Activated CD4-positive, alpha-beta memory T cell treated with anti-CD3 and anti-CD28 coated beads for 36 hours (primary cell): ENCODE results near the gene LST1. TPM values are rescaled to one million over a fixed set of nuclear protein-coding genes. Genes with fewer than 3 reads are reported as not detected.

ENCODE experiments used
- CTCF ChIA-PET: fragments of 350-600 bp; sonication (Branson Sonifier 250); formaldehyde crosslinking; loops from one replicate; lab custom pipeline; 2021; ENCODE audit warnings: antibody characterized with exemption, inconsistent platforms; lab: Charles Lee
- POLR2A ChIA-PET: fragments of 350-600 bp; sonication (Branson Sonifier 250); formaldehyde crosslinking; loops from one replicate; lab custom pipeline; 2021; ENCODE audit warnings: antibody characterized with exemption; lab: Charles Lee
- DNase-seq: peaks from one replicate; pipeline ENCODE4 v3.0.0-alpha.2; 2020
- H3K27ac Mint-ChIP-seq: one replicate; pipeline ENCODE4 v1.8.0; 2021; ENCODE audit warnings: mixed read lengths
- H3K27me3 Mint-ChIP-seq: one replicate; pipeline ENCODE4 v1.8.0; 2021; ENCODE audit warnings: mixed read lengths
- H3K36me3 Mint-ChIP-seq: one replicate; pipeline ENCODE4 v1.8.0; 2021; ENCODE audit warnings: mixed read lengths
- H3K4me1 Mint-ChIP-seq: one replicate; pipeline ENCODE4 v1.8.0; 2021; ENCODE audit warnings: low read depth, mixed read lengths
- H3K4me3 Mint-ChIP-seq: one replicate; pipeline ENCODE4 v1.8.0; 2021; ENCODE audit warnings: mild to moderate bottlenecking, mixed read lengths
- H3K9me3 Mint-ChIP-seq: one replicate; pipeline ENCODE4 v1.8.0; 2021; ENCODE audit warnings: mixed read lengths
- intact Hi-C: fragments of 100-400 bp; cut with micrococcal nuclease; formaldehyde crosslinking; loops from one replicate; pipeline ENCODE4 v1.15.1; 2023
- total RNA-seq, 2 experiments: library from RNA; stranded (reverse); gene quantifications; one replicate each; pipeline ENCODE4 v1.2.3, GENCODE V29; 2021

Gene LST1
- 10 to 100 TPM; 15.7 to 16.9 TPM for total RNA-seq

DNA sequence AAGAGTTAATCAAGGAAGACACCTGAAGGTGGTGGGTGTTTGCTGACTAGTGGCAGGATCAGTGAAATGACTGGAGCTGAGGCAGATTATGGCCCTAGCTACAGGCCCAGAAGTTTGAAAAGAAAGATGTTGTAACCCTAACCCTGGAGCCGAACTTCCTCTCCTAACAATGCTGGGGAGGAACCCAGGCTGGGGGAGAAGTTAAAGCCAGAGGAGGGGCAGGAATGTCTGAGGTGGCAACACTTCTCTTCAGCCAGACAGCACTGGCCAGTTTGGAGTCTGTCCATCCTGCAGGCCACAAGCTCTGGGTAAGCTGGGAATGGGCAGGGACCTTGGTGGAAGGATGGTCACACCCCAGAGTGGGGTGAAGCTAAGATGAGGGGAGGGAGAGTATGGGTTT, at the start of gene LST1:
Gene LST1 (plus strand): TSS at position 270 of the 400 bp plus-strand sequence. CDS start 1,023 bp downstream, outside the sequence.
- H3K27ac Mint-ChIP-seq: peak within 1 kb of the TSS; percentile 89
- no peaks in the 10 kb centered on the region for H3K9me3 Mint-ChIP-seq
- peak within 1 kb of the TSS; percentile 72 for H3K4me3 Mint-ChIP-seq
- H3K27me3 Mint-ChIP-seq: no peaks in the 10 kb centered on the region
- POLR2A ChIA-PET: interaction anchor here (1.1 to 18.2 kb wide), 3 partner anchors 14 to 44 kb away, joined by 3 to 259 read pairs (median 8); partner anchors contain the start of genes DDX39B, LTA and TNF
- DNase-seq: peak; percentile 34
- peaks cover 63% of the 10 kb centered on the region for H3K4me1 Mint-ChIP-seq
- CTCF ChIA-PET: interaction anchor here (1.0 to 28.8 kb wide), 7 partner anchors 5 to 79 kb away, joined by 3 to 1658 read pairs (median 95); partner anchors contain the start of genes ATP6V1G2, DDX39B, GPANK1 and LST1
- H3K36me3 Mint-ChIP-seq: peaks cover 14% of the 10 kb centered on the region
- intact Hi-C loops: no loop called here

GRCh38 chr6:31538805-31539400, 47.2 kb upstream of the LST1 start:
- H3K36me3 Mint-ChIP-seq: peaks cover 67% of the 10 kb centered on the region
- peak overlapping the region; percentile 93 for H3K27ac Mint-ChIP-seq
- peaks cover 57% of the 10 kb centered on the region for H3K4me1 Mint-ChIP-seq
- H3K4me3 Mint-ChIP-seq: peak overlapping the region; percentile 94
- intact Hi-C loops: no loop called here
- ChIA-PET POLR2A (interaction anchor here (0.6 kb wide), 1 partner anchor 81 kb away, joined by 3 read pairs; no protein-coding TSS in a partner anchor), CTCF (interaction anchor here (0.8 to 29.2 kb wide), 5 partner anchors 9 to 48 kb away, joined by 3 to 1658 read pairs (median 23); partner anchors contain the start of genes LST1, LTB, MICB and NCR3)
- no peaks in the 10 kb centered on the region for H3K9me3 Mint-ChIP-seq
- no peaks in the 10 kb centered on the region for H3K27me3 Mint-ChIP-seq
- DNase-seq: peak; percentile 8

GRCh38 chr6:31540640-31541039, 45.4 kb upstream of the LST1 start:
- H3K9me3 Mint-ChIP-seq: no peaks in the 10 kb centered on the region
- peak overlapping the region; percentile 94 for H3K4me3 Mint-ChIP-seq
- ChIA-PET POLR2A (interaction anchor here (1.1 to 3.5 kb wide), 12 partner anchors 9 to 140 kb away, joined by 3 to 32 read pairs (median 8); partner anchors contain the start of genes BAG6, CSNK2B, GPANK1 and MCCD1), CTCF (interaction anchor here (0.9 to 29.2 kb wide), 5 partner anchors 9 to 46 kb away, joined by 3 to 1658 read pairs (median 23); partner anchors contain the start of genes LST1, LTB, MICB and NCR3)
- peaks cover 50% of the 10 kb centered on the region for H3K4me1 Mint-ChIP-seq
- intact Hi-C loops: loop anchor here (1.0 to 5.0 kb wide), 2 partner anchors 46 to 138 kb away; partner anchors contain the start of gene MICA
- H3K36me3 Mint-ChIP-seq: peaks cover 51% of the 10 kb centered on the region
- DNase-seq: no peak
- H3K27ac Mint-ChIP-seq: peak overlapping the region; percentile 93
- no peaks in the 10 kb centered on the region for H3K27me3 Mint-ChIP-seq

DNA sequence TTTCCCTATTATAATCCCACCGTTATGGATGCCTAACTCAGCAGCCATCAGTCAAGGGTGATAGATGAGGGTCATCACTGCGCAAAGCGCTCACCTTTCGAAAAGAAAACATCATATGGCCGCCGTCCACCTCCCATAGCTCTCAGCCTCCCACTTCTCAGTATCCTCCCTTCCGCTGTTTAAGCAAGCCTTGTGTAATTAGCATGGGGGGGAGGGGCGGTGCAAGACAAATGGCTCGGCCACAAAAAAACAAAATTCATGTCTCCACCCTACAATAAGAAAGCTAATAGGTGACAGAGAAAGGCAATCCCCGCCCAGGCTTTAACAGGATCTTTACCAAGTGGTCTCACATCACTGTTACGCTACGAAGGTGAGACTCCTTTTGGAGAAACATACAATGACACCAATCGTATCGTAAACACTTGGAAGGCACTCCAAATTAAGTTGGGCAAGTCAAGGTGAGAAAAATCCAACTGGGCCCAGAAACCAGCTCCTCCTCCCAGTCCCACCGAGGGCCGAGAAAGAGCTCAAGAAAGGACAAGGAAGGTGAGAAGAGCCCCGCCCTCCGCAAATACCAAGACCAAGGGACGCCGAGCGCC, 44.9 kb upstream of the LST1 start:
- ChIA-PET POLR2A (interaction anchor here (0.8 to 3.5 kb wide), 27 partner anchors 9 to 1312 kb away, joined by 3 to 32 read pairs (median 5); partner anchors contain the start of genes BAG6, CSNK2B, DXO and GPANK1), CTCF (interaction anchor here (0.8 to 29.2 kb wide), 13 partner anchors 10 to 250 kb away, joined by 3 to 1658 read pairs (median 4); partner anchors contain the start of genes LST1, LTB, MICB and NCR3)
- peak; percentile 73 for DNase-seq
- Mint-ChIP-seq H3K27ac (peak overlapping the region; percentile 93), H3K4me1 (peaks cover 50% of the 10 kb centered on the region), H3K4me3 (peak overlapping the region; percentile 94), H3K9me3 (no peaks in the 10 kb centered on the region), H3K36me3 (peaks cover 45% of the 10 kb centered on the region), H3K27me3 (no peaks in the 10 kb centered on the region)
- intact Hi-C loops: loop anchor here (1.0 to 5.0 kb wide), 2 partner anchors 47 to 139 kb away; partner anchors contain the start of gene MICA

DNA sequence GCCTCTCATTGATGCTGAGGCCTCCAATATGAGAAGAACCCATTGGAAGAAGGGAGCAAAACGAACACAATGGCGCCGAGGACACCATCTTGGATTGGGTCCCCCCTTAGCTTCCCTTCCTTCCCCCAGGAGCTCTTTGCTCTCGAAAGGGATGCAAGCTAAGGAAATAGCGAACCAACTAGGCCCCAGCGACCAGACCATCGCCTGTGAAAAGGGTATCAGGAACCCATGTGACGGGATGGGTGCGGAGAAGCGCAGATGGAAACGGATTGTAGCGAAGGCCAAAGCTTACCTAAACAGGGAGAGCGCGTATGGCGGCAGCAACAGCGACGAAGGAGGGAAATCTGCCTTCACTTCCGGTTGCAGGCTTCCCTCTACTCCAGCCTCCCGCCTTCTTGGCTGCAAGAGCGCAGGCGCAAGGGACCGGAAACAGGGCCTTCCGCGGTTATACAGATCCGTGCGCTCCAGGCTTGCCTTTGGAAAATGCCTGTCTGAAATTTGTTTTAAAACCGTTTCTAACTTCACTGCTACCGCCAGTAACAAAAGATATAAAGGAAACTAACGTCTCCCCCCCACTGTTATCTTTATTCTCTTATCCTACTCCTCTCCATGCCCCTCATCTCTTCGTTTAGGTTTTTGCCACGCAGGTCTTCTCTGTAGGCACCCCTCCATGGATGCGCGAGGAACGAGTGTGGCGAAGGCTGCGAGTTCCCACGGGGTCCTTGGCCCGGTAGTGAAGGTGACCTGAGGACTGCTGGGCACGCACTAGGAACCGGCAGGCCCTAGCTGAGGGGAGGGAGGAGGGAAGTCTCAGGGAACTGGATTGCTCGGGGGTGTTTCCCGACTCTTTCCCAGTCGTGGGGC, 44.2 kb upstream of the LST1 start, which contains the start of gene DDX39B:
Gene DDX39B (minus strand): TSS at position 346 of the 864 bp plus-strand sequence. CDS start 1,471 bp downstream, outside the sequence.
- Mint-ChIP-seq H3K9me3 (no peaks in the 10 kb centered on the region), H3K4me3 (peak within 1 kb of the TSS; percentile 94), H3K27me3 (no peaks in the 10 kb centered on the region), H3K27ac (peak within 1 kb of the TSS; percentile 93), H3K4me1 (peaks cover 50% of the 10 kb centered on the region), H3K36me3 (peaks cover 39% of the 10 kb centered on the region)
- ChIA-PET CTCF (interaction anchor here (0.8 to 29.2 kb wide), 12 partner anchors 9 to 249 kb away, joined by 3 to 1658 read pairs (median 4); partner anchors contain the start of genes LST1, LTB, MICB and NCR3), POLR2A (interaction anchor here (0.8 to 3.5 kb wide), 27 partner anchors 9 to 1312 kb away, joined by 3 to 32 read pairs (median 5); partner anchors contain the start of genes BAG6, CSNK2B, DXO and GPANK1)
- DNase-seq: peak; percentile 96
- intact Hi-C loops: loop anchor here (1.0 to 5.0 kb wide), 4 partner anchors 48 to 140 kb away; partner anchors contain the start of genes BAG6, MICA and PRRC2A

DNA sequence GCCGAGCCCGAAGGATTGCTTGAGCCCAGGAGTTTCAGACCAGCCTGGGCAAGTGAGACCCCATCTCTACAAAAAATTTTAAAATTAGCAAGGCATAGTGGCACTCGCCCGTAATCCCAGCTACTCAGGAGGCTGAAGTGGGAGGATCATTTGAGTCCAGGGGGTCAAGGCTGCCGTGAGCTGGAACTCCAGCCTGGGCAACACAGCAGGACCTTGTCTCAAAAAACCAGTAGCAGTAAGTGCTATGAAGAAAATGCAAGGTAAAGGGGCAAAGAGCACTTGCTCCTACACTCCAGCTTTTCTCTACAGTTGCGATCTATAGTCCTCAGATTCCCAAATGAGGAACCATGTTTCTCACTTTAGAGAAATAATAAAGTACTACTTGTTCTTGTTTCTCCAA, 42.4 kb upstream of the LST1 start:
- Mint-ChIP-seq H3K4me3 (no peak overlapping the region), H3K36me3 (peaks cover 30% of the 10 kb centered on the region), H3K27me3 (no peaks in the 10 kb centered on the region), H3K9me3 (no peaks in the 10 kb centered on the region), H3K27ac (no peak overlapping the region), H3K4me1 (peaks cover 51% of the 10 kb centered on the region)
- no peak for DNase-seq
- CTCF ChIA-PET: interaction anchor here (4.8 to 29.2 kb wide), 3 partner anchors 8 to 49 kb away, joined by 23 to 1658 read pairs (median 68); partner anchors contain the start of genes LST1, LTB, MICB and NCR3
- intact Hi-C loops: loop anchor here (5.0 kb wide), 1 partner anchor 141 kb away; the partner anchor contains the start of gene MICA
- POLR2A ChIA-PET: interaction anchor here (9.0 kb wide), 1 partner anchor 35 kb away, joined by 125 read pairs; the partner anchor contains the start of genes LTB and TNF

- Mint-ChIP-seq H3K4me1 (peaks cover 46% of the 10 kb centered on the region), H3K9me3 (no peaks in the 10 kb centered on the region), H3K36me3 (peaks cover 26% of the 10 kb centered on the region), H3K27me3 (no peaks in the 10 kb centered on the region), H3K4me3 (no peak overlapping the region), H3K27ac (no peak overlapping the region)
- intact Hi-C loops: loop anchor here (5.0 kb wide), 2 partner anchors 142 to 193 kb away; partner anchors contain the start of genes CLIC1 and MICA
- ChIA-PET POLR2A (interaction anchor here (9.0 kb wide), 1 partner anchor 34 kb away, joined by 125 read pairs; the partner anchor contains the start of genes LTB and TNF), CTCF (interaction anchor here (0.6 to 29.2 kb wide), 2 partner anchors 42 to 58 kb away, joined by 3 to 1658 read pairs; partner anchors contain the start of genes LST1, LTB, NCR3 and TNF)
- no peak for DNase-seq
Measured at GRCh38 chr6:31544676-31545075, 41.4 kb upstream of the LST1 start.

DNA sequence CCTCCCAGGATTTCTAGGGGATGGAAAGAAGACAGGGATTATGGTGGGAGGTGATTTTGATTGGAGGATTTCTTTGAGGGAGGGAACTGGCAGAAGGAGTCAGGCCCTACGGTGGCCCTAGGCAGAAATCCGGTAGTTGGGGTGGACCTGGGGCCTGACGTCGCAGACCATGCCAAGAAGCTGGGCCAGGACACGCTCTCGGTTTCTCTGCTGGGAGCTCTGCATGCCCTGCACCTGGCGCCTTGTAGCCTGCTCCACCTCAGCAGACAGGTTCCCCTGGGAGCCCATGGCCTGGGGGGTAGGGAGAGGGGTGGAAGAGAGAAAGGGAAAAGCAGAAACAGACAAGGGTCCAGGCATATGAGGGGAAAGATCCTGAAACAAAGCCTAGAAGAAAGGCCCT, 40.8 kb upstream of the LST1 start:
- H3K27me3 Mint-ChIP-seq: no peaks in the 10 kb centered on the region
- no peaks in the 10 kb centered on the region for H3K9me3 Mint-ChIP-seq
- H3K4me1 Mint-ChIP-seq: peaks cover 40% of the 10 kb centered on the region
- ChIA-PET POLR2A (interaction anchor here (9.0 kb wide), 1 partner anchor 34 kb away, joined by 125 read pairs; the partner anchor contains the start of genes LTB and TNF), CTCF (interaction anchor here (0.6 to 29.2 kb wide), 5 partner anchors 41 to 110 kb away, joined by 3 to 1658 read pairs (median 4); partner anchors contain the start of genes APOM, BAG6, LST1 and LTB)
- H3K36me3 Mint-ChIP-seq: peaks cover 20% of the 10 kb centered on the region
- no peak for DNase-seq
- H3K27ac Mint-ChIP-seq: no peak overlapping the region
- intact Hi-C loops: loop anchor here (5.0 kb wide), 1 partner anchor 192 kb away; the partner anchor contains the start of gene CLIC1
- no peak overlapping the region for H3K4me3 Mint-ChIP-seq

GRCh38 chr6:31546339-31546957, 39.6 kb upstream of the LST1 start, which contains the start of gene ATP6V1G2:
ATP6V1G2 (minus strand) TSS chr6:31546608; CDS start chr6:31546559, 49 bp downstream.
- peaks cover 43% of the 10 kb centered on the region for H3K4me1 Mint-ChIP-seq
- H3K4me3 Mint-ChIP-seq: peak within 1 kb of the TSS; percentile 76
- peaks cover 14% of the 10 kb centered on the region for H3K36me3 Mint-ChIP-seq
- peak; percentile 95 for DNase-seq
- ChIA-PET CTCF (interaction anchor here (0.6 to 29.2 kb wide), 11 partner anchors 10 to 469 kb away, joined by 3 to 1658 read pairs (median 4); partner anchors contain the start of genes APOM, BAG6, LST1 and LTA), POLR2A (interaction anchor here (1.0 to 9.0 kb wide), 3 partner anchors 33 to 52 kb away, joined by 3 to 125 read pairs (median 5); partner anchors contain the start of genes LTB and TNF)
- H3K9me3 Mint-ChIP-seq: no peaks in the 10 kb centered on the region
- H3K27me3 Mint-ChIP-seq: no peaks in the 10 kb centered on the region
- H3K27ac Mint-ChIP-seq: peak within 1 kb of the TSS; percentile 89
- intact Hi-C loops: loop anchor here (1.0 to 5.0 kb wide), 6 partner anchors 26 to 284 kb away; partner anchors contain the start of genes CLIC1, LTA and PRRC2A
